HepG2 (cell line): ENCODE measurements around the gene USP27X. TPM values are rescaled to one million over a fixed set of nuclear protein-coding genes. Genes with fewer than 3 reads are reported as not detected.

Experiments used
- AHDC1 ChIP-seq: sonication (generic); formaldehyde crosslinking; IDR thresholded peaks from 2 replicates; pipeline ENCODE4 v1.5.1; 2020; ENCODE audit warnings: mild to moderate bottlenecking, missing genetic modification reagents, borderline replicate concordance
- DRAP1 ChIP-seq: IDR thresholded peaks from 2 replicates; pipeline ENCODE4 v1.6.1; 2016; ENCODE audit warnings: missing genetic modification reagents, missing compliant biosample characterization
- EP300 ChIP-seq, 3 experiments: sonication (generic) in 1 of 3; formaldehyde crosslinking in 1 of 3; IDR thresholded peaks; 2 replicates each; pipeline versions ENCODE4 v1.5.1 to v1.6.1; 2011 to 2020; ENCODE audit warnings: low read depth in 2 of 3, low read length in 2 of 3, borderline replicate concordance in 1 of 3, improper control_type of control experiment in 1 of 3, mild to moderate bottlenecking in 1 of 3, missing genetic modification reagents in 1 of 3, moderate library complexity in 1 of 3
- ETV6 ChIP-seq: sonication (generic); formaldehyde crosslinking; conservative IDR thresholded peaks from 2 replicates; pipeline ENCODE4 v1.4.0; 2020; ENCODE audit warnings: missing genetic modification reagents
- FOXP4 ChIP-seq: sonication (generic); formaldehyde crosslinking; IDR thresholded peaks from 2 replicates; pipeline ENCODE4 v1.4.0; 2020; ENCODE audit warnings: missing genetic modification reagents
- HINFP ChIP-seq: sonication (generic); formaldehyde crosslinking; IDR thresholded peaks from 2 replicates; pipeline ENCODE4 v1.4.0; 2020; ENCODE audit warnings: low read depth, mild to moderate bottlenecking, missing genetic modification reagents
- NFYC ChIP-seq: IDR thresholded peaks from 2 replicates; pipeline ENCODE4 v1.6.1; 2016; ENCODE audit warnings: missing genetic modification reagents, missing compliant biosample characterization
- NR0B2 ChIP-seq: sonication (generic); formaldehyde crosslinking; IDR thresholded peaks from 2 replicates; pipeline ENCODE4 v1.4.0; 2020; ENCODE audit warnings: mild to moderate bottlenecking, missing genetic modification reagents
- PAXIP1 ChIP-seq: sonication (generic); formaldehyde crosslinking; conservative IDR thresholded peaks from 2 replicates; pipeline ENCODE4 v1.4.0; 2020; ENCODE audit warnings: mild to moderate bottlenecking, missing genetic modification reagents, moderate library complexity
- SOX5 ChIP-seq: IDR thresholded peaks from 2 replicates; pipeline ENCODE4 v1.6.1; 2016; ENCODE audit warnings: borderline replicate concordance
- THAP11 ChIP-seq: IDR thresholded peaks from 2 replicates; pipeline ENCODE4 v1.6.1; 2016; ENCODE audit warnings: missing biosample characterization, missing genetic modification reagents
- ZNF768 ChIP-seq: sonication (generic); formaldehyde crosslinking; IDR thresholded peaks from 2 replicates; pipeline ENCODE4 v1.4.0; 2020; ENCODE audit warnings: missing genetic modification reagents
- polyA plus RNA-seq, 8 experiments: library from polyadenylated mRNA; depleted of rRNA in 3 of 8; stranded (reverse) in 7 of 8; unstranded in 1 of 8; fragments of >200 nt; fragmentation: Illumina TruSeq in 4 of 8; extraction: Trizol in 4 of 8; gene quantifications; 2 replicates each; pipeline versions ENCODE4 v1.2.1 to v1.2.3, GENCODE V29; 2011 to 2016; ENCODE audit warnings: low read depth in 4 of 8, missing spikeins in 1 of 8, mixed read lengths in 1 of 8; ENCODE audit not compliant: insufficient read depth in 1 of 8
- total RNA-seq, 5 experiments: library from RNA; depleted of rRNA; stranded (reverse); fragments of >200 nt; fragmentation: Illumina TruSeq; extraction: Trizol; gene quantifications; 2 replicates each; pipeline ENCODE4 v1.2.3, GENCODE V29; 2016; ENCODE audit warnings: low read depth in 1 of 5
- TF ChIP-seq, protein P1 (sequence below): sonication (generic); formaldehyde crosslinking; IDR thresholded peaks from 2 replicates; pipeline ENCODE4 v1.4.0; 2020; ENCODE audit warnings: missing genetic modification reagents, borderline replicate concordance

Gene USP27X
- total and polyA plus RNA-seq, 2 of the 13 experiments (the other 11 are each of a cell fraction or from before 2014, with no cell fraction given): 7.2 to 9.7 TPM

DNA sequence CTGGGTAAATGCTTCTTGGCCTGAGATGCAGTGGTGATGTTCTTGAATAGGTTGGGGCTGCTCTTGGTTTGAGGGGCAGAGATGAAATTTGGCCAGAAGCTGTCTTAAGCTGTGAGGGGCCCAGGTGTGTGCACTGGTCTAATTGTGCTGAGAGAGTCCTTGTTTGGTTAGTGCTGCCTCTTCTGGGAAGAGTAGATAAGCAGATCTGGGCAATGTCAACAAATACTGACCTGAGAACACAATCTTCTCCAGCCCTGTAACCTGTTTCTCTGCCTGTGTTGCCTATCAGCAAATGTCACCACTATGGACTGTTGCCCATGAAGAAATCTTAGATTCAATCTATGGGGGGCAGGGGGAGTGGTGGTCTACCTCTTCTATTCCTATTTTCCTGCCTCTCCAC, 17.2 kb upstream of the USP27X start (continued):
- TF ChIP-seq PAXIP1 (peak; percentile 63; the same call in 1 of the 2 replicates), NR0B2 (CRISPR knock-in tag) (no peak), FOXP4 (CRISPR knock-in tag) (peak; percentile 79), ZNF768 (no peak), SOX5 (peak; percentile 55; the same call in 1 of the 2 replicates), ETV6 (CRISPR knock-in tag) (no peak), NFYC (CRISPR knock-in tag) (no peak), DRAP1 (no peak), EP300 (IDR thresholded peaks at IDR 0.05; ENCODE audit: low read depth in 2 of 2, low read length in 2 of 2) (peak in 1 of 2 experiments; percentile 72; a peak in 2 of 4 replicates), EP300 (CRISPR knock-in tag; IDR thresholded peaks at IDR 0.05; ENCODE audit: borderline replicate concordance) (no peak), HINFP (CRISPR knock-in tag) (no peak), AHDC1 (peak; percentile 51; the same call in 1 of the 2 replicates), THAP11 (CRISPR knock-in tag) (0 out of 2 replicates have a peak, but pooled peaks have one; percentile 34)
- TF ChIP-seq, protein P1, sequence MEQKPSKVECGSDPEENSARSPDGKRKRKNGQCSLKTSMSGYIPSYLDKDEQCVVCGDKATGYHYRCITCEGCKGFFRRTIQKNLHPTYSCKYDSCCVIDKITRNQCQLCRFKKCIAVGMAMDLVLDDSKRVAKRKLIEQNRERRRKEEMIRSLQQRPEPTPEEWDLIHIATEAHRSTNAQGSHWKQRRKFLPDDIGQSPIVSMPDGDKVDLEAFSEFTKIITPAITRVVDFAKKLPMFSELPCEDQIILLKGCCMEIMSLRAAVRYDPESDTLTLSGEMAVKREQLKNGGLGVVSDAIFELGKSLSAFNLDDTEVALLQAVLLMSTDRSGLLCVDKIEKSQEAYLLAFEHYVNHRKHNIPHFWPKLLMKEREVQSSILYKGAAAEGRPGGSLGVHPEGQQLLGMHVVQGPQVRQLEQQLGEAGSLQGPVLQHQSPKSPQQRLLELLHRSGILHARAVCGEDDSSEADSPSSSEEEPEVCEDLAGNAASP (CRISPR knock-in tag): peak; percentile 35; the same call in 1 of the 2 replicates
